Adrenal gland (tissue), 5 donors: ENCODE results near the gene PYGB.

ENCODE experiments used
- POLR2A ChIP-seq, 2 donors: fragments of 450-650 bp; IDR thresholded peaks; one replicate each; pipeline ENCODE4 v1.6.1; 2017; ENCODE audit warnings: antibody characterized with exemption in 2 of 2, mild to moderate bottlenecking in 2 of 2, moderate library complexity in 1 of 2
- TF ChIP-seq, protein P1 (sequence below), 6 experiments: fragments of 450-650 bp in 4 of 6; fragments of 200-600 bp in 2 of 6; sonication (generic) in 1 of 6; IDR thresholded peaks; 1 replicate in 5 of 6; 2 replicates in 1 of 6; pipeline versions ENCODE4 v1.5.1 to v1.8.0; 2016 to 2021; ENCODE audit warnings: antibody characterized with exemption in 6 of 6, mild to moderate bottlenecking in 2 of 6, moderate library complexity in 1 of 6
- donor health status: DM: no; HTN: no; CAD: no.

- TF ChIP-seq, protein P1, sequence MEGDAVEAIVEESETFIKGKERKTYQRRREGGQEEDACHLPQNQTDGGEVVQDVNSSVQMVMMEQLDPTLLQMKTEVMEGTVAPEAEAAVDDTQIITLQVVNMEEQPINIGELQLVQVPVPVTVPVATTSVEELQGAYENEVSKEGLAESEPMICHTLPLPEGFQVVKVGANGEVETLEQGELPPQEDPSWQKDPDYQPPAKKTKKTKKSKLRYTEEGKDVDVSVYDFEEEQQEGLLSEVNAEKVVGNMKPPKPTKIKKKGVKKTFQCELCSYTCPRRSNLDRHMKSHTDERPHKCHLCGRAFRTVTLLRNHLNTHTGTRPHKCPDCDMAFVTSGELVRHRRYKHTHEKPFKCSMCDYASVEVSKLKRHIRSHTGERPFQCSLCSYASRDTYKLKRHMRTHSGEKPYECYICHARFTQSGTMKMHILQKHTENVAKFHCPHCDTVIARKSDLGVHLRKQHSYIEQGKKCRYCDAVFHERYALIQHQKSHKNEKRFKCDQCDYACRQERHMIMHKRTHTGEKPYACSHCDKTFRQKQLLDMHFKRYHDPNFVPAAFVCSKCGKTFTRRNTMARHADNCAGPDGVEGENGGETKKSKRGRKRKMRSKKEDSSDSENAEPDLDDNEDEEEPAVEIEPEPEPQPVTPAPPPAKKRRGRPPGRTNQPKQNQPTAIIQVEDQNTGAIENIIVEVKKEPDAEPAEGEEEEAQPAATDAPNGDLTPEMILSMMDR (IDR thresholded peaks at IDR 0.05) = peak in 1 of 6 experiments; percentile 9
- no peak for TF ChIP-seq POLR2A (IDR thresholded peaks at IDR 0.05)
These were observed 27.7 kb upstream of the PYGB start for GRCh38 chr20:25220021-25220730.
